Measurements from ENCODE around the gene PEX26. TPM values are rescaled to one million over a fixed set of nuclear protein-coding genes. Genes with fewer than 3 reads are reported as not detected.
"Not testable (repeated sequence)": the region's sequence is repeated elsewhere in the genome, so short reads cannot be mapped to it uniquely, and the experiment has no call there.

PEX26 gene
- total RNA-seq, 2 experiments from 2014 or later, result 44.4 TPM

- DNase-seq (no peak), ATAC-seq (no peak)
- Mint-ChIP-seq H3K36me3 (ENCODE audit: low read depth) (no peaks in the 10 kb centered on the region), H3K27me3 (ENCODE audit: low read depth) (peaks cover 30% of the 10 kb centered on the region), H3K4me3 (no peak overlapping the region), H3K27ac (no peak overlapping the region), H3K9me3 (ENCODE audit: insufficient read depth) (no peaks in the 10 kb centered on the region), H3K4me1 (ENCODE audit: low read depth) (peaks cover 3% of the 10 kb centered on the region)
- ChIA-PET POLR2A (no interaction called here), CTCF (no interaction called here)
Observed at GRCh38 chr22:18067121-18067520, 10.7 kb upstream of the PEX26 start.

GRCh38 chr22:18067548-18068341 lies 10.0 kb upstream of the PEX26 start:
- ChIA-PET CTCF (no interaction called here), POLR2A (no interaction called here)
- Mint-ChIP-seq H3K36me3 (ENCODE audit: low read depth) (no peaks in the 10 kb centered on the region), H3K9me3 (ENCODE audit: insufficient read depth) (no peaks in the 10 kb centered on the region), H3K27me3 (ENCODE audit: low read depth) (peaks cover 27% of the 10 kb centered on the region), H3K4me3 (no peak overlapping the region), H3K4me1 (ENCODE audit: low read depth) (peaks cover 3% of the 10 kb centered on the region), H3K27ac (no peak overlapping the region)
- no peak for ATAC-seq
- DNase-seq, result no peak

- Mint-ChIP-seq H3K27ac (no peak overlapping the region), H3K4me1 (ENCODE audit: low read depth) (peaks cover 3% of the 10 kb centered on the region), H3K27me3 (ENCODE audit: low read depth) (peaks cover 27% of the 10 kb centered on the region), H3K4me3 (no peak overlapping the region), H3K36me3 (ENCODE audit: low read depth) (no peaks in the 10 kb centered on the region), H3K9me3 (ENCODE audit: insufficient read depth) (no peaks in the 10 kb centered on the region)
- DNase-seq (no peak), ATAC-seq (no peak)
- POLR2A ChIA-PET, result interaction anchor here (1.4 kb wide), 1 partner anchor 9 kb away, joined by 4 read pairs; the partner anchor contains the start of gene PEX26
- CTCF ChIA-PET, result no interaction called here
Observed at GRCh38 chr22:18068381-18068988, 9.3 kb upstream of the PEX26 start.

GRCh38 chr22:18069041-18069440 lies 8.7 kb upstream of the PEX26 start:
- ChIA-PET POLR2A (interaction anchor here (1.4 kb wide), 1 partner anchor 9 kb away, joined by 4 read pairs; the partner anchor contains the start of gene PEX26), CTCF (interaction anchor here (1.4 kb wide), 1 partner anchor 240 kb away, joined by 4 read pairs; no protein-coding TSS in a partner anchor)
- peaks cover 3% of the 10 kb centered on the region for H3K4me1 Mint-ChIP-seq (ENCODE audit: low read depth)
- no peaks in the 10 kb centered on the region for H3K36me3 Mint-ChIP-seq (ENCODE audit: low read depth)
- H3K9me3 Mint-ChIP-seq (ENCODE audit: insufficient read depth), result no peaks in the 10 kb centered on the region
- ATAC-seq (no peak), DNase-seq (no peak)
- H3K27me3 Mint-ChIP-seq (ENCODE audit: low read depth), result peaks cover 27% of the 10 kb centered on the region
- H3K27ac Mint-ChIP-seq, result no peak overlapping the region
- H3K4me3 Mint-ChIP-seq, result no peak overlapping the region

- Mint-ChIP-seq H3K27ac (no peak overlapping the region), H3K4me1 (ENCODE audit: low read depth) (peaks cover 3% of the 10 kb centered on the region)
Observed at GRCh38 chr22:18070041-18070440, 7.7 kb upstream of the PEX26 start.

GRCh38 chr22:18070556-18071306 lies 7.1 kb upstream of the PEX26 start:
- Mint-ChIP-seq H3K27me3 (ENCODE audit: low read depth) (peaks cover 15% of the 10 kb centered on the region), H3K27ac (no peak overlapping the region), H3K9me3 (ENCODE audit: insufficient read depth) (no peaks in the 10 kb centered on the region), H3K36me3 (ENCODE audit: low read depth) (no peaks in the 10 kb centered on the region), H3K4me3 (no peak overlapping the region), H3K4me1 (ENCODE audit: low read depth) (peaks cover 3% of the 10 kb centered on the region)
- ATAC-seq (no peak), DNase-seq (no peak)
- ChIA-PET POLR2A (no interaction called here), CTCF (interaction anchor here (1.0 to 1.6 kb wide), 5 partner anchors 13 to 316 kb away, joined by 3 to 6 read pairs (median 4); no protein-coding TSS in a partner anchor)

More at GRCh38 chr22:18070041-18070440, 7.7 kb upstream of the PEX26 start:
- ChIA-PET CTCF (interaction anchor here (1.4 kb wide), 2 partner anchors 70 to 241 kb away, joined by 4 read pairs; no protein-coding TSS in a partner anchor), POLR2A (interaction anchor here (1.4 kb wide), 1 partner anchor 8 kb away, joined by 4 read pairs; the partner anchor contains the start of gene PEX26)
- ATAC-seq (no peak), DNase-seq (no peak)
- Mint-ChIP-seq H3K36me3 (ENCODE audit: low read depth) (no peaks in the 10 kb centered on the region), H3K4me3 (no peak overlapping the region), H3K27me3 (ENCODE audit: low read depth) (peaks cover 22% of the 10 kb centered on the region), H3K9me3 (ENCODE audit: insufficient read depth) (no peaks in the 10 kb centered on the region)

GRCh38 chr22:18071307-18071967 lies 6.4 kb upstream of the PEX26 start:
- H3K27me3 Mint-ChIP-seq (ENCODE audit: low read depth); ATAC-seq; DNase-seq; H3K9me3 Mint-ChIP-seq (ENCODE audit: insufficient read depth); POLR2A ChIA-PET; H3K27ac Mint-ChIP-seq; H3K36me3 Mint-ChIP-seq (ENCODE audit: low read depth); H3K4me3 Mint-ChIP-seq; H3K4me1 Mint-ChIP-seq (ENCODE audit: low read depth): not testable (repeated sequence)
- CTCF ChIA-PET, result interaction anchor here (1.0 to 1.6 kb wide), 3 partner anchors 13 to 317 kb away, joined by 3 to 6 read pairs (median 4); no protein-coding TSS in a partner anchor

GRCh38 chr22:18071968-18072310 lies 5.9 kb upstream of the PEX26 start:
- POLR2A ChIA-PET, result no interaction called here
- no peak for DNase-seq
- Mint-ChIP-seq H3K27ac (no peak overlapping the region), H3K4me1 (ENCODE audit: low read depth) (peaks cover 8% of the 10 kb centered on the region), H3K4me3 (no peak overlapping the region), H3K9me3 (ENCODE audit: insufficient read depth) (no peaks in the 10 kb centered on the region), H3K27me3 (ENCODE audit: low read depth) (peaks cover 9% of the 10 kb centered on the region), H3K36me3 (ENCODE audit: low read depth) (no peaks in the 10 kb centered on the region)
- no peak for ATAC-seq
- CTCF ChIA-PET, result interaction anchor here (1.0 to 1.6 kb wide), 3 partner anchors 14 to 318 kb away, joined by 3 to 6 read pairs (median 4); no protein-coding TSS in a partner anchor

GRCh38 chr22:18073467-18073866 lies 4.3 kb upstream of the PEX26 start:
- Mint-ChIP-seq H3K36me3 (ENCODE audit: low read depth) (peaks cover under 1% of the 10 kb centered on the region), H3K9me3 (ENCODE audit: insufficient read depth) (no peaks in the 10 kb centered on the region), H3K27me3 (ENCODE audit: low read depth) (no peaks in the 10 kb centered on the region), H3K4me3 (no peak overlapping the region), H3K4me1 (ENCODE audit: low read depth) (peaks cover 15% of the 10 kb centered on the region), H3K27ac (no peak overlapping the region)
- POLR2A ChIA-PET, result no interaction called here
- DNase-seq (no peak), ATAC-seq (no peak)
- CTCF ChIA-PET, result interaction anchor here (1.2 to 8.1 kb wide), 3 partner anchors 15 to 242 kb away, joined by 3 to 157 read pairs (median 3); no protein-coding TSS in a partner anchor

- H3K27me3 Mint-ChIP-seq (ENCODE audit: low read depth); H3K4me3 Mint-ChIP-seq; H3K9me3 Mint-ChIP-seq (ENCODE audit: insufficient read depth); H3K27ac Mint-ChIP-seq; POLR2A ChIA-PET; H3K36me3 Mint-ChIP-seq (ENCODE audit: low read depth); DNase-seq; ATAC-seq: not testable (repeated sequence)
- peaks cover 18% of the 10 kb centered on the region for H3K4me1 Mint-ChIP-seq (ENCODE audit: low read depth)
- CTCF ChIA-PET, result interaction anchor here (1.3 to 8.1 kb wide), 2 partner anchors 32 to 243 kb away, joined by 3 to 157 read pairs; no protein-coding TSS in a partner anchor
Observed at GRCh38 chr22:18073927-18074326, 3.9 kb upstream of the PEX26 start.

GRCh38 chr22:18075101-18075719 lies 2.6 kb upstream of the PEX26 start:
- POLR2A ChIA-PET, result interaction anchor here (0.6 to 2.7 kb wide), 2 partner anchors 94 to 246 kb away, joined by 3 to 16 read pairs; no protein-coding TSS in a partner anchor
- H3K36me3 Mint-ChIP-seq (ENCODE audit: low read depth), result peaks cover 13% of the 10 kb centered on the region
- no peaks in the 10 kb centered on the region for H3K27me3 Mint-ChIP-seq (ENCODE audit: low read depth)
- H3K4me3 Mint-ChIP-seq, result no peak overlapping the region
- CTCF ChIA-PET, result interaction anchor here (0.9 to 8.1 kb wide), 27 partner anchors 10 to 522 kb away, joined by 3 to 157 read pairs (median 5); partner anchors contain the start of genes BCL2L13, MICAL3 and USP18
- peaks cover 28% of the 10 kb centered on the region for H3K4me1 Mint-ChIP-seq (ENCODE audit: low read depth)
- DNase-seq, result no peak
- H3K9me3 Mint-ChIP-seq (ENCODE audit: insufficient read depth), result no peaks in the 10 kb centered on the region
- no peak for ATAC-seq
- H3K27ac Mint-ChIP-seq, result no peak overlapping the region
